CD8-positive, alpha-beta memory T cell (primary cell): ENCODE results near the gene CCDC152. TPM values are rescaled to one million over a fixed set of nuclear protein-coding genes. Genes with fewer than 3 reads are reported as not detected.

Source experiments
- CTCF ChIA-PET: fragments of 350-600 bp; sonication (Branson Sonifier 250); formaldehyde crosslinking; loops from one replicate; lab custom pipeline; 2021; ENCODE audit warnings: antibody characterized with exemption; lab: Charles Lee
- POLR2A ChIA-PET: fragments of 350-600 bp; sonication (Branson Sonifier 250); formaldehyde crosslinking; loops from one replicate; lab custom pipeline; 2021; ENCODE audit warnings: antibody characterized with exemption; lab: Charles Lee
- DNase-seq, 5 donors: peaks; one replicate each; pipeline versions ENCODE4 v3.0.0 to v3.0.0-alpha.2; 2020 to 2022; ENCODE audit warnings: mixed read lengths in 1 of 5
- H3K27ac ChIP-seq: one replicate; pipeline ENCODE4 v1.7.0; 2013; ENCODE audit warnings: low read depth, mild to moderate bottlenecking, low read length, moderate library complexity
- H3K27me3 ChIP-seq: 2 replicates; pipeline ENCODE4 v1.7.0; 2013; ENCODE audit warnings: low read length, mild to moderate bottlenecking; ENCODE audit not compliant: insufficient read depth, poor library complexity, severe bottlenecking
- H3K36me3 ChIP-seq: 2 replicates; pipeline ENCODE4 v1.7.0; 2013; ENCODE audit warnings: mild to moderate bottlenecking, low read length, moderate library complexity; ENCODE audit not compliant: insufficient read depth
- H3K4me1 ChIP-seq: 2 replicates; pipeline ENCODE4 v1.7.0; 2013; ENCODE audit warnings: mild to moderate bottlenecking, low read length, moderate library complexity; ENCODE audit not compliant: insufficient read depth
- H3K4me3 ChIP-seq: 2 replicates; pipeline ENCODE4 v1.7.0; 2013; ENCODE audit warnings: mild to moderate bottlenecking, low read length
- H3K9me3 ChIP-seq: 2 replicates; pipeline ENCODE4 v1.7.0; 2013; ENCODE audit warnings: mild to moderate bottlenecking, low read length
- H3K27ac Mint-ChIP-seq, 8 donors: one replicate each; pipeline ENCODE4 v1.8.0; 2020 to 2021; ENCODE audit warnings: mixed read lengths in 8 of 8, mild to moderate bottlenecking in 6 of 8, inconsistent platforms in 3 of 8, moderate library complexity in 3 of 8
- H3K27me3 Mint-ChIP-seq, 2 donors: one replicate each; pipeline ENCODE4 v1.8.0; 2020 to 2021; ENCODE audit warnings: mixed read lengths in 2 of 2, mild to moderate bottlenecking in 1 of 2, moderate library complexity in 1 of 2
- H3K36me3 Mint-ChIP-seq, 3 donors: one replicate each; pipeline ENCODE4 v1.8.0; 2020 to 2021; ENCODE audit warnings: mixed read lengths in 3 of 3, inconsistent platforms in 1 of 3, mild to moderate bottlenecking in 1 of 3
- H3K4me1 Mint-ChIP-seq, 3 donors: one replicate each; pipeline ENCODE4 v1.8.0; 2020 to 2021; ENCODE audit warnings: mixed read lengths in 3 of 3, inconsistent platforms in 1 of 3, mild to moderate bottlenecking in 1 of 3
- H3K4me3 Mint-ChIP-seq, 7 donors: one replicate each; pipeline ENCODE4 v1.8.0; 2020 to 2021; ENCODE audit warnings: mixed read lengths in 7 of 7, mild to moderate bottlenecking in 6 of 7, moderate library complexity in 4 of 7, inconsistent platforms in 2 of 7
- H3K9me3 Mint-ChIP-seq, 5 donors: one replicate each; pipeline ENCODE4 v1.8.0; 2020 to 2022; ENCODE audit warnings: mixed read lengths in 5 of 5, mild to moderate bottlenecking in 3 of 5, moderate library complexity in 2 of 5, inconsistent platforms in 1 of 5
- polyA plus RNA-seq: library from polyadenylated mRNA; unstranded; fragments of 300-500 nt; fragmentation: Illumina TruSeq; gene quantifications from one replicate; pipeline ENCODE4 v1.2.3, GENCODE V29; 2021
- total RNA-seq, 2 experiments: library from RNA; stranded (reverse); gene quantifications; one replicate each; pipeline ENCODE4 v1.2.3, GENCODE V29; 2021

The CCDC152 gene
- total and polyA plus RNA-seq, 3 experiments from 2014 or later: 3.4 to 16.2 (median 14.5) TPM

DNA sequence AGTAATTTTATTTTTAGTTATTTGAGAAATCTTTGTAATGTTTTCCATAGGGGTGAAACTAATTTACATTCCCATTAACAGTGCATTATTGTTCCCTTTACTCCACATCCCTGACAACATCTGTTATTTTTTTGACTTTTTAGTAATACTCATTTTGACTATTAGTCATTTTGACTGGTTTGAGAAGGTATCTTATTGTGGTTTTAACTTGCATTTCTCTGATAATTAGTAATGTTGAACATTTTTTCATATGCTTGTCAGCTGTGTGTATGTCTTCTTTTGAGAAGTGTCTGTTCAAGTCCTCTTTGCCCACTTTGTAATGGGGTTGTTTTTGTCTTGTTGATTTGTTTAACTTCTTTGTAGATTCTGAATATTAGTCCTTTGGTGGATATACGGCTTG lies 27.5 kb downstream of the CCDC152 start:
- H3K27ac Mint-ChIP-seq: no peak overlapping the region
- H3K9me3 Mint-ChIP-seq: peaks cover 24 to 38% (median 32%) of the 10 kb centered on the region in 5 donors
- peaks cover 9 to 39% (median 38%) of the 10 kb centered on the region in 3 donors for H3K36me3 Mint-ChIP-seq
- H3K27me3 Mint-ChIP-seq: peaks cover 4% of the 10 kb centered on the region in 2 donors
- H3K9me3 ChIP-seq: no peaks in the 10 kb centered on the region
- H3K4me1 ChIP-seq: no peaks in the 10 kb centered on the region
- no peak overlapping the region for H3K27ac ChIP-seq
- ChIA-PET POLR2A (no interaction called here), CTCF (no interaction called here)
- H3K4me1 Mint-ChIP-seq: no peaks in the 10 kb centered on the region
- no peaks in the 10 kb centered on the region for H3K36me3 ChIP-seq
- H3K4me3 ChIP-seq: no peak overlapping the region
- no peak for DNase-seq
- no peak overlapping the region for H3K4me3 Mint-ChIP-seq
- no peaks in the 10 kb centered on the region for H3K27me3 ChIP-seq

DNA sequence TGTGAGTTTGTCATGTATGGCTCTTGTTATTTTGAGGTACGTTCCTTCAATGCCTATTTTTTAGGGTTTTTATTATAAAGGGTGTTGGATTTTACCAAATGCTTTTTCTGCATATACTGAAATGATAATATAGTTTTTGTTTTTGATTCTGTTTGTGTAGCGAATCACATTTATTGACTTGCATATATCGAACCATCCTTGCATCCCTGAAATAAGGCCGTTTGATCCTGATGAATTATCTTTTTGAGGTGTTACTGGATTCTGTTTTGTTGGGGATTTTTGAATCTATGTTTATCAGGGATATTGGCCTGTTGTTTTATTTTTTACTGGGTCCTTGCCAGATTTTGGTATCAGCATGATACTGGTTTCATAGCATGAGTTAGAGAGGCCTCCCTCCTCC lies 29.1 kb downstream of the CCDC152 start:
- H3K4me1 ChIP-seq: no peaks in the 10 kb centered on the region
- H3K9me3 Mint-ChIP-seq: peaks cover 28 to 41% (median 34%) of the 10 kb centered on the region in 5 donors
- H3K4me3 Mint-ChIP-seq: no peak overlapping the region
- no peaks in the 10 kb centered on the region for H3K36me3 ChIP-seq
- no peaks in the 10 kb centered on the region for H3K27me3 ChIP-seq
- H3K4me3 ChIP-seq: no peak overlapping the region
- no peak overlapping the region for H3K27ac ChIP-seq
- peaks cover 4 to 9% of the 10 kb centered on the region in 2 donors for H3K27me3 Mint-ChIP-seq
- H3K9me3 ChIP-seq: no peaks in the 10 kb centered on the region
- ChIA-PET POLR2A (no interaction called here), CTCF (no interaction called here)
- no peak overlapping the region for H3K27ac Mint-ChIP-seq
- DNase-seq: no peak
- H3K36me3 Mint-ChIP-seq: peaks cover 10 to 52% (median 46%) of the 10 kb centered on the region in 3 donors
- H3K4me1 Mint-ChIP-seq: no peaks in the 10 kb centered on the region

DNA sequence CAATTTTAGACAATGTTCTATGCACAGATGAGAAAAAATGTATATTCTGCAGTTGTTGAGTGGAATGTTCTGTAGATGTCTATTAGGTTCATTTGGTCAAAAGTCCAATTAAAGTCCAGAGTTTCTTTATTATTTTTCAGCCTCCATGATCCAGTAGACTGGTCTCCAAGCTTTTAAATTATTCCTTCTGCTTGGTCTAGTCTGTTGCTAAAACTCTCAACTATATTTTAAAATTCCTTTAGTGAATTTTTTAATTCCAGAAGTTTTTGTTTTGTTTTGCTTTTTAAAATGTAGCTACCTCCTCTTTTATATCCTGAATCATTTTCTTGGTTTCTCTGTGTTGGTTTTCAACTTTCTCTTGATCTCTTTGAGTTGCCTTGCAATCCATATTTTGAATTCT lies 30.5 kb downstream of the CCDC152 start:
- peak overlapping the region in 1 of 8 donors; percentile 50 for H3K27ac Mint-ChIP-seq
- CTCF ChIA-PET: no interaction called here

GRCh38 chr5:42787845-42788244 lies 31.2 kb downstream of the CCDC152 start:
- H3K27ac ChIP-seq: no peak overlapping the region
- H3K4me3 Mint-ChIP-seq: no peak overlapping the region
- no peaks in the 10 kb centered on the region for H3K4me1 ChIP-seq
- H3K27me3 Mint-ChIP-seq: peaks cover 8 to 13% of the 10 kb centered on the region in 2 donors
- ChIA-PET POLR2A (no interaction called here), CTCF (no interaction called here)
- H3K27ac Mint-ChIP-seq: no peak overlapping the region
- H3K9me3 ChIP-seq: no peaks in the 10 kb centered on the region
- H3K36me3 Mint-ChIP-seq: peaks cover 10 to 65% (median 53%) of the 10 kb centered on the region in 3 donors
- H3K9me3 Mint-ChIP-seq: peaks cover 28 to 41% (median 34%) of the 10 kb centered on the region in 5 donors
- no peaks in the 10 kb centered on the region for H3K27me3 ChIP-seq
- no peak overlapping the region for H3K4me3 ChIP-seq
- no peak for DNase-seq
- H3K36me3 ChIP-seq: no peaks in the 10 kb centered on the region
- no peaks in the 10 kb centered on the region for H3K4me1 Mint-ChIP-seq

More for the DNA sequence above, 30.5 kb downstream of the CCDC152 start:
- Histone ChIP-seq H3K27me3 (no peaks in the 10 kb centered on the region), H3K27ac (no peak overlapping the region), H3K9me3 (no peaks in the 10 kb centered on the region), H3K36me3 (no peaks in the 10 kb centered on the region), H3K4me1 (no peaks in the 10 kb centered on the region), H3K4me3 (no peak overlapping the region)
- no peak overlapping the region for H3K4me3 Mint-ChIP-seq
- peaks cover 28 to 41% (median 34%) of the 10 kb centered on the region in 5 donors for H3K9me3 Mint-ChIP-seq
- H3K27me3 Mint-ChIP-seq: peaks cover 6 to 13% of the 10 kb centered on the region in 2 donors
- POLR2A ChIA-PET: no interaction called here
- H3K36me3 Mint-ChIP-seq: peaks cover 10 to 62% (median 50%) of the 10 kb centered on the region in 3 donors
- no peak for DNase-seq
- no peaks in the 10 kb centered on the region for H3K4me1 Mint-ChIP-seq

- no peak overlapping the region for H3K27ac Mint-ChIP-seq
- no peak overlapping the region for H3K4me3 ChIP-seq
- peaks cover 5 to 62% (median 36%) of the 10 kb centered on the region in 3 donors for H3K36me3 Mint-ChIP-seq
- no peaks in the 10 kb centered on the region for H3K4me1 Mint-ChIP-seq
- H3K27me3 Mint-ChIP-seq: peaks cover 5 to 10% of the 10 kb centered on the region in 2 donors
- H3K9me3 ChIP-seq: no peaks in the 10 kb centered on the region
- no peak overlapping the region for H3K27ac ChIP-seq
- H3K27me3 ChIP-seq: no peaks in the 10 kb centered on the region
- H3K9me3 Mint-ChIP-seq: peaks cover 21 to 36% (median 27%) of the 10 kb centered on the region in 5 donors
- CTCF ChIA-PET: no interaction called here
- POLR2A ChIA-PET: interaction anchor here (0.8 kb wide), 1 partner anchor 203 kb away, joined by 3 read pairs; no protein-coding TSS in a partner anchor
- no peak overlapping the region for H3K4me3 Mint-ChIP-seq
- H3K36me3 ChIP-seq: no peaks in the 10 kb centered on the region
- DNase-seq: no peak
- no peaks in the 10 kb centered on the region for H3K4me1 ChIP-seq
Measured at GRCh38 chr5:42791151-42791550, 34.5 kb downstream of the CCDC152 start.

DNA sequence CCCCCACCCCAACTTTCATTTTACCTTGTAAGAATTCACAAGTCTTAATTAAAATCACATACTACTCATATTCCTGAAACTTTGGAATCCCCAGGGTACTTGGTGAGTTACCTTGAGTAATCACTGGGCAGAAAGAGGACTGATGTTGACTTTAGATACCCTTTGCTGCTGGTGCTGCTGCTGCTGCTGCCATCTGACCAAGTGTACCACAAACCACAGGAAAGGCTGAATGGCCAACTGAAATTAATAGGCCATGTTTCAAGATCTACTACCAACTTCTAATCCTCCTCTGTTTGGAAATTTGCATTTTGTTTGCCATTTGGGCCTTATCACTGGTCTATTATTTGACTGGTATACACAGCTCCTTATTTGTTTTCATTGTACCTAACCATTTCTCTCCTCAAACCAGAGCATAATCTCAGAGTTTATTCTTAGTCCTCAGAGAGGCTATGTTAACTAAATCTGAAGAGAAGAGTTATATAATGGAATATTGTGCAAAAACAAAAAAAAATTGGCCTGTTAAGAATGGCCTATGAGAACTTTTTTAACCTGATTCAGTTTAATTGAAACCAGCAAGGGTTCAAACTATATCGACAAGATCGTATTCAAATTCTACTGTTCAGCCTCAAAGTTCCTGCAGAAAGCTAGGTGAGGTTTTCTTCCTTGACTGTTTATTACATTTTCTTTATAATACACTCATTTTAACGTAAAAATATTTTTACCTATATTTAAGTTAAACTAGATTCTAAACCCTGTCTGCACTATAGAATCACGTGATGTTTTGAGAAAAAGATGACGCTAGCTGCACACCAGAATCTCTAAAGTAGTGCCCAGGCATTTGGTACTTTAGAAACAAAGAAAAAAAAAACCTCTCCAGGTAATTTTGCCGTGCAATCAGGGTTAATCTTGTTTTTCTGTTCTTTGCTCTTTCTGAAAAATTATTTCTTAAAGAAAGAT lies 41.9 kb downstream of the CCDC152 start:
- no peaks in the 10 kb centered on the region for H3K4me1 Mint-ChIP-seq
- H3K27me3 ChIP-seq: no peaks in the 10 kb centered on the region
- no peaks in the 10 kb centered on the region for H3K36me3 ChIP-seq
- no peak overlapping the region for H3K27ac ChIP-seq
- no peak overlapping the region for H3K4me3 ChIP-seq
- no peaks in the 10 kb centered on the region for H3K4me1 ChIP-seq
- H3K9me3 Mint-ChIP-seq: peaks cover 0 to 9% (median 4%) of the 10 kb centered on the region in 5 donors
- DNase-seq: no peak
- ChIA-PET CTCF (no interaction called here), POLR2A (no interaction called here)
- H3K36me3 Mint-ChIP-seq: peaks cover 0 to 30% (median 29%) of the 10 kb centered on the region in 3 donors
- peaks cover 0 to 2% of the 10 kb centered on the region in 2 donors for H3K27me3 Mint-ChIP-seq
- H3K9me3 ChIP-seq: no peaks in the 10 kb centered on the region
- peak overlapping the region in 1 of 8 donors; percentile 79 for H3K27ac Mint-ChIP-seq
- no peak overlapping the region for H3K4me3 Mint-ChIP-seq

DNA sequence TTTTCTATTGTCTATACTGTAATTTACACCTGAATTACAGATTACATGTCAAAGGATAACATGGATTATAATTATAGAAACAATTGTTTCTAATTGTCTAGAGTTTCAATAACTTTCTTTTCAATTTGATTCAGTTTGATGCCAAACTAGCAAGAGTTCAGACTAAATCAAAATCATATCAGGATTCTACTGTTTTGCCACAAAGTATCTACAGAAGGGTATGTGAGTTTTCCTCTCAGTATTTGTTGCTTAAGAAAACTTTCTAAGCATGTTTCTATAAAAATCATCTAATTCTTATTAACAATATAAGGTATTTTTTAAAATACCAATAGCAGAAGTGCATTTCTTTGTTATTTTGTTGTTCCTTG lies 42.6 kb downstream of the CCDC152 start:
- peaks cover 0 to 2% of the 10 kb centered on the region in 2 donors for H3K27me3 Mint-ChIP-seq
- Histone ChIP-seq H3K4me1 (no peaks in the 10 kb centered on the region), H3K27ac (no peak overlapping the region), H3K4me3 (no peak overlapping the region), H3K36me3 (no peaks in the 10 kb centered on the region), H3K9me3 (no peaks in the 10 kb centered on the region), H3K27me3 (no peaks in the 10 kb centered on the region)
- peaks cover 0 to 9% (median 4%) of the 10 kb centered on the region in 5 donors for H3K9me3 Mint-ChIP-seq
- ChIA-PET POLR2A (no interaction called here), CTCF (no interaction called here)
- H3K27ac Mint-ChIP-seq: no peak overlapping the region
- peaks cover 0 to 30% (median 23%) of the 10 kb centered on the region in 3 donors for H3K36me3 Mint-ChIP-seq
- no peak overlapping the region for H3K4me3 Mint-ChIP-seq
- DNase-seq: no peak
- H3K4me1 Mint-ChIP-seq: no peaks in the 10 kb centered on the region

DNA sequence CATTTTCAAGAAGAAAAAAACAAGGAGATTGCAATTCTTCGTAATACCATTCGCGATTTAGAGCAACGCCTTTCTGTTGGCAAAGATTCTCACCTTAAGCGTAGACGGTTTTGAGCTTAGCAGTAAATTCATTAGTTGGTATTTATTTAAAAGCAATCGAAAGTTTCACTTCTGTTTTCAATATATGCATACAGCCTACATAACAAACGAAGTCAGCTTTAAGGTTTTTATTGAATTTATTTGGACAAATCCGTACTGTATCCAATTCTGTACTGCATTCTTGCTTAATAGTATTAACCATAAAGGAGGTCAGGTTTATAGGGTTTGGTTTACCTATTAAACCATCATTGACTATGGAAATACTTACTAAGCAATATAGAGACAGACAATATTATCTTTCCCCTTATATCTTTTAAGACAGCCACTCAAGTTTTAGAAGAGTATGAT lies 43.1 kb downstream of the CCDC152 start:
- Mint-ChIP-seq H3K27me3 (peaks cover 0 to 2% of the 10 kb centered on the region in 2 donors), H3K9me3 (peaks cover 0 to 6% (median 2%) of the 10 kb centered on the region in 5 donors), H3K36me3 (peaks cover 0 to 28% (median 18%) of the 10 kb centered on the region in 3 donors), H3K27ac (no peak overlapping the region), H3K4me3 (no peak overlapping the region), H3K4me1 (no peaks in the 10 kb centered on the region)
- CTCF ChIA-PET: no interaction called here
- H3K27me3 ChIP-seq: no peaks in the 10 kb centered on the region
- no peaks in the 10 kb centered on the region for H3K4me1 ChIP-seq
- no peak overlapping the region for H3K27ac ChIP-seq
- no peaks in the 10 kb centered on the region for H3K36me3 ChIP-seq
- DNase-seq: no peak
- POLR2A ChIA-PET: no interaction called here
- H3K9me3 ChIP-seq: no peaks in the 10 kb centered on the region
- H3K4me3 ChIP-seq: no peak overlapping the region
